Kidney capillary endothelial cell (primary cell): Measurements from ENCODE around the gene GPR157.
"Not testable (repeated sequence)": the region's sequence is repeated elsewhere in the genome, so short reads cannot be mapped to it uniquely, and the experiment has no call there.

ENCODE experiments used
- DNase-seq: peaks from one replicate; pipeline ENCODE4 v3.0.0-alpha.2; 2018; ENCODE audit warnings: low spot score

Gene GPR157

GRCh38 chr1:9115351-9116205 lies 13.3 kb downstream of the GPR157 start:
- no peak for DNase-seq

GRCh38 chr1:9112961-9113880 lies 15.7 kb downstream of the GPR157 start:
- DNase-seq, result no peak

DNA sequence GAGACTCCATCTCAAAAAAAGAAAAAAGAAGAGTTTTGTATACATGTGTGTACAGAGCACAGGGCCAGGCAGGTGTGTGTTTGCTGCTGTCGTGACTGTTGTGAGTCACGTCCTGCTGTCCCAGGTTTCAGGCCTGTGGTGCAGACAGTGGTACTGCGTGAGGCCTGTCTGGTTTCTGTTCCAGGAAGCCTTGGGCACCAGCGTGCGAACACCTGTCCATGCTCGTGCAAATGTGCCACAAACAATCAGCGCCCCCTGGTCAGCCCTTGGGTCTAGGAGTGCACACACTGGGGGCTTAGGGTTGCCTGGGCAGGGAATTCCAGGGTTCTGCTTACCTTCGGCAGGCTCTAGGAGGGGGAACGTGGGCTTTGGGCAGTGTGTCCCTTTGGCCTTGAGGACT lies 16.9 kb downstream of the GPR157 start:
- DNase-seq, result no peak

GRCh38 chr1:9111357-9111691 lies 17.6 kb downstream of the GPR157 start:
- DNase-seq, result no peak

GRCh38 chr1:9110669-9111356 lies 18.1 kb downstream of the GPR157 start:
- DNase-seq, result peak; percentile 93

- DNase-seq, result no peak
Measured at GRCh38 chr1:9108056-9108665, 20.7 kb downstream of the GPR157 start.

DNA sequence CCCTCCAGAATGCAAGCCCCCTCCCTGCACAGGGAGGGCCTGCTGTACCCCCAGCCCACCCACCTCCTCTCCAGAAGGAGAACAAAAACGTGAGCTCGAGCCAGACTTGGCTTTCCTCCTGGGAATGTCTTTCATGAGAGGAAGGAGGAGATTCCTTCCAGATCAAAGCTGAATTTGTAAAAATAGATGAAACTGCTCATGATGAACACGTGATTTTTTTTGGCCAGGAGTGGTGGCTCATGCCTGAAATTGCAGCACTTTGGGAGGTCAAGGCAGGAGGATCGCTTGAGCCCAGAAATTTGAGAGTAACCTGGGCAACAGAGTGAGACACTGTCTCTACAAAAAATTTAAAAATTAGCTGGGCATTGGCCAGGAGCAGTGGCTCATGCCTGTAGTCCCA lies 21.8 kb downstream of the GPR157 start:
- DNase-seq, result no peak

DNA sequence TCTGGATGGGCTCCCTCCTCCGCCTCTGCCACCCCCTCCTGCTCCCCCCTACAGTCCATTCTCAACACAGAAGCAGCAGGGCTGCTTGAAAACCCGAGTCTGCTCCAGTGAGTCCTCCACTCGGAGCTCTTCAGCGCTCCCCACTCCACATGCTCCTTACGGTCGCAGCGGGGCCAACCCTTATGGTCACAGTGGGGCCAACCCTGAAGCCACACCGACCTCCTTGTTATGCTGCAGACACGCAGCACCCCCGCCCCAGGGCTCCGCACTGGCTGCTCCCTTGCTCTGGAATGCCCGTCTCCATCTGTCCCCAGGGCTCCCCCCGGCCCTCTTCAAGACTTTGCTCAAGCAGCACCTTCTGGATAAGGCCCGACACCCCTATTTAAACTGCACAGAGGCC lies 22.6 kb downstream of the GPR157 start:
- no peak for DNase-seq

GRCh38 chr1:9105336-9105867 lies 23.5 kb downstream of the GPR157 start:
- DNase-seq, result no peak

DNA sequence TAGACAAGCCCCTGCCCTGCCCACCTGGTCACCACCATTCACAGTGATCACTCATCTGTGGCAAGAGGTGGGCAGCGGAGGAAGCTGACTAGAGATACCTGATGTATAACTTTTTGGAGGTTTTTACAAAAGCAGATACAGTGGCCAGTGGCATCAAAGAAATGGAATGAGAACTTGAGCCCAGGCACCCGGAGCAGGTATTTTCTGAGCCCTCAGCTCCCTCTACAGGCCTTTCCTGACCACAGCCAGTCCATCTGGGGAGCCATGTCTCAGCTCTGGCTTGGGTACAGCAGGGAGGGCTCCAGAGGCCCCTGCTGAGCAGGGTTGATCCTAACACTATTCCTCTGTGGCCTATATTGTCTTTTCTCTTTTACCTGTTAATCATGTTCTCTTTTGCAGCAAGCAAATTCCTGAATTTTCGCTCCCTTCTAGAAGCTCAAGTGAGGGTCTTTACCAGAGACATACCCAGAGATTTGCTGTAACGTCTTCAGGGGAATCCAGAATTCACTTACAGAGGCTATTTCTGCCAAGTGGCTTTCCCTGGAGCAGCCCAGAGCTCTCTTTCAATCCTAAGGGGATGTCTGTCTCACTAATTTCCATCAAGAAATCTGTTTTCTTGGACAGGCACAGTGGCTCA lies 27.3 kb downstream of the GPR157 start:
- peak; percentile 51 for DNase-seq

GRCh38 chr1:9100471-9101043 lies 28.3 kb downstream of the GPR157 start:
- no peak for DNase-seq

DNA sequence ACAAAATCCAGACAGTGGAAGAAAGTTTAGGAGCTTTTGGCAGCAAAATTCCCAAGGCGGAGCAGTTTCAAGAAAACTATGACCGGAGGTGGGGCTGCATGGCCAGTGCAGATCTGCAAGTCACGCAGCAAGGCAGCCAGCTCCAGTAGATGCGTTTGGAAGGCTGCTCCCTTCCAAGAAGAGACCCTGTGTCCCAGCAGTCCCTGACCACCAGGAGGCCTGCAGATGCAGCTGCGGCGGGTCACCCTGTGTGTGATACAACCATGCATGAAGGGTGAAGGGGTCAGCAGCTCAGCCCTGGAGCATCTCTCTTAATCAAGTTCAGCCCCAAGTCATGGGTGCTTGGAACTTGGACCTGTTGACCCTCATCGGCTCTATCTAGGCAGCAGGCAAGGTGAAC lies 29.3 kb downstream of the GPR157 start:
- DNase-seq, result no peak

GRCh38 chr1:9097947-9098705 lies 30.8 kb downstream of the GPR157 start:
- DNase-seq, result no peak

- no peak for DNase-seq
Measured at GRCh38 chr1:9095818-9096217, 33.1 kb downstream of the GPR157 start.

DNA sequence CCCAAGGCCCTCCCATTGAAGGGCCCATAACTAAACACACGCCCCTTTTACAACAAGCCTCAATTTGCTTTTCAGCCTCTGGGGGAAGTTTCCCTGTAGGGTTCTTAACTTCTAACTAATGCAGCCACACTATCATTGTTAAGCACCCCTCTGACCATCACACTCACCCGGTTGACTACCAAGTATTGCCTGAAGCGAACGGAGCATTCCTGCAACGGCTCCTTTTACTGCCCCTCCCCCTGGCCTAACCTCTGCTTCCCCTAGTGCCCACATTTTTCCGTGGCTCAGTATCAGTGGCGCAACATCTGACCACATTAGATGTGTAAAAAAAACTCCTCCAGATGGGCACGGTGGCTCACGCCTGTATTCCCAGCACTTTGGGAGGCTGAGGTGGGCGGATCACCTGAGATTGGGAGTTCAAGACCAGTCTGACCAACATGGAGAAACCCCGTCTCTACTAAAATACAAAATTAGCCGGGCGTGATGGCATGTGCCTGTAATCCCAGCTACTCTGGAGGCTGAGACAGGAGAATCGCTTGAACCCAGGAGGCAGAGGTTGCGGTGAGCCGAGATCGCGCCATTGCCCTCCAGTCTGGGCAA lies 34.8 kb downstream of the GPR157 start:
- DNase-seq, result not testable (repeated sequence)

DNA sequence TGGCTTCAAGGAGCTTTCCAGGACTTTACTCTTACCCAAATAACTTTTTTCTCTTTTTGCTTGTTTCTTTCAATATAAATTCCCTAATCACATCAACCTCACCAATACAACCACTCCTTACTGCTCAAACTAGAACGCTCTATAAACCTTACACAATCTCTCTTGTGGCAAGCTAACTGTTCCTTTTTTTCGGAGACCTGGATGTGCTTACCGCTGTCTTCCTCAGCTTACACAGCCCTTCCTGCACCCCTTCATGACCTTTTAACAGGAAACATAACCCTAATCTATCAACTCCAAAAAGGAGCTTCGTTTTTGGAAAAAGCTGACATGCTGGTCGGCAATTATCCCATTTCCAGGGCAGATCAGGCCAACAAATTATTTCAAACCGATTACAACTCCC lies 35.3 kb downstream of the GPR157 start:
- no peak for DNase-seq

GRCh38 chr1:9093091-9093490 lies 35.8 kb downstream of the GPR157 start:
- DNase-seq, result no peak

GRCh38 chr1:9088807-9089206 lies 40.1 kb downstream of the GPR157 start:
- no peak for DNase-seq

DNA sequence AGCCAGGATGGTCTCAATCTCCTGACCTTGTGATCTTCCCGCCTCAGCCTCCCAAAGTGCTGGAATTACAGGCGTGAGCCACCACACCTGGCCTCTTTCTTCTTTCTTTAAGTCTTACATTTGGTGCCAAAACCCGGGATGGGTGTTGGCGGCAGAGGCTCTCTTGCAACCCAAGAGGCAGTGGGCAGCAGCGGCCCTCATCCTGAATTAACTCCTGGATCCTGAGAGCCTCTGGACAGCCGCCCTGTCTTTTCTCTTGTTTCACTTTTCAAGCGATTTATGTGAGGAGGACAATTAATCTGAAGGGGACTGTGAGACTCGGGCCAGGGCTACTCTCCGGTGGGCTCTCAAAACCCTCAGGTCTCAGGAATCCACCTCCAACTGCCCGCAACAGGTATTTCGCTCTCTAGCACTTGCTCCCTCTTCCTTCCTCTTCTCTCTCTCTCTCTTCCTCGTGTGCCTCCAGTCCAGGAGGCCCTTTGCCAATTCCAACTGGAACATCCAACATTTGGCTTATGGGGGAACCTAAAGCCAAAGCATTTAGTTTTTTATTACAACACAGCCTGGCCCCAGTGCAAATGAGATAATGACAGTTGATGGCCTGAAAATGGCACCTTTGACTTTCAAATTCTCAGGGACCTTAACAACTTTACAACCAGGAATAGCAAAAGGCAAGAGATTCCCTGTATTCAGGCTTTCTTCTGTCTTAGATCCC lies 41.3 kb downstream of the GPR157 start:
- no peak for DNase-seq
